GM21390 (cell line): Measurements from ENCODE around the gene LAMB4.
A peak's percentile ranks its signal among the peaks of the same experiment; 100 is the strongest.

Experiments used
- ATAC-seq: cut with Tn5 transposase; IDR thresholded peaks from one replicate; pipeline ENCODE4 v1.9.1; 2021; ENCODE audit not compliant: unreplicated experiment

The LAMB4 gene

DNA sequence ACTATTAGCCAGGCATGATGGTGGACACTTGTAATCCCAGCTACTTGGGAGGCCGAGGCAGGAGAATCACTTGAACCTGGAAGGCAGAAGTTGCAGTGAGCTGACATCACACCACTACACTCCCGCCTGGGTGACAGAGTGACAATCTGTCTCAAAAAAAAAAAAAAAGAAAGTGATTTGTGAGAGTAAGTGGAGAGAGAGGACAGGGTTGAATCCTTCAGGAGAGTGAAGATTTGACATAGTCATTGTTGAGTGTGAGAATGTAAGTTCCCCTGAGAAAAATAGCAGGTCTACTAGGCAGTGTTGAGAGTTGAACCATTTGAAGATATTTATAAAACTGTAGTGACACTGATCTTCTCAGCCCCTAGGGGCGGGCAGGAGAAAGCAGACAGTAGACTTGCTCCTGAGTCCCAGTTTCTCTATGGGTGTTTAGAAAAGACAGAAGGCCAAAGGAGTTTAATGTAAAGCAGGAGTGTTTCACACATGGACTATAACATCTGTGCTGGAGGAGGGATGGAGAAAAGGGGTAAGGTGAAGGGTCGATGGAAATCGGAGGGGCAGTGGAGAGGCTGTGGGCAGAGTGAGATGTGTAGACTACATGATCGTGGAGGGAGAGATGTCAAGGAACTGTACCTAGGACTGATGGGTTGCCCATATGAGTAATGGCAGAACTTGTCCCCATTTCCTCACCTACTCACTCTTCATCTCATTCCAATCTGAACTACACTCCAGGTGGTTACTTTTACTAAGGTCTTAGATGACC, 13.7 kb upstream of the LAMB4 start:
- ATAC-seq, result no peak

DNA sequence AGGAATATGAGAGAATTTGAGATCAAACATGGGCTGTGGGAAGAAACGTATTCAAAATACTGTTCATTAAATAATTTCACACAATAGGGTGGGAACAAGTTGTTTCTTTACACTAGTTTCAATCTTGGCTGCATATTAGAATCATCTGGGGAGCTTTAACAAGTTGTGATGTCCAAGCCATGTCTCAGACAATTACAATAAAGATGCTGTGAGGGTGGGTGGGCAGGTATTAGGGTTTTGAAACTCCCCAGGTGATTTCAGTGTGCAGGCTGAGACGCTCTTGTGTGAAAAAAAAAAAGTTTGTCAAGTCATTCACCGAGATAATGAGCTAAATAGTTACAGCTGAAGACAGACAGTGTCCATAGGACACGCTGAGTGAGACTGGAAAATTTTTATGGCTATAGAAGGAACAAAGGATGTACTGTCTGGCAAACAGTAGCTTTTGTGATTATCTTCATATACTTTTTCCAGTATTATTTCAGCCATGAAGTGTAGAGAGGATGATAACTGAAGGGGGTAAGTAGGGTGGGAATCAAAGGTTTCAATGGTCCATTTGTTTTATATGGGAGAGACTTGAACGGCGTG, 12.6 kb upstream of the LAMB4 start:
- ATAC-seq, result no peak

DNA sequence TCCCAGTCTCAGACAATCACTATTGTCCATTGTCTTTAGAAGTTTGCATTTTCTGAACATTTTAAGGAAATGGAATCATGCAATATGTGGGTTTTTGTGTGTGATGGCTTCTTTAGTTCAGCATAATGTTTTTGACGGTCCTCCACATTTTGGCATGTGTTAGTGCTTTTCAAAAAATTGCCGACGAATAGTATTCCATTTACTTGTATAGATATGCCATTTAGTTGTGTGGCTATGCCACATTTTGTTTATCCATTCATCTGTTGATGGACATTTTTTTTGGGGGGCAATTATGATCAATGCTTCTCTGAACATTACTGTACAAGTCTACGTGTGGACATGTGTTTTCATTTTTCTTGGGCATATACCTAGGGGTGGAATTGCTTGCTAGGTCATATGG, 12.0 kb upstream of the LAMB4 start:
- no peak for ATAC-seq

DNA sequence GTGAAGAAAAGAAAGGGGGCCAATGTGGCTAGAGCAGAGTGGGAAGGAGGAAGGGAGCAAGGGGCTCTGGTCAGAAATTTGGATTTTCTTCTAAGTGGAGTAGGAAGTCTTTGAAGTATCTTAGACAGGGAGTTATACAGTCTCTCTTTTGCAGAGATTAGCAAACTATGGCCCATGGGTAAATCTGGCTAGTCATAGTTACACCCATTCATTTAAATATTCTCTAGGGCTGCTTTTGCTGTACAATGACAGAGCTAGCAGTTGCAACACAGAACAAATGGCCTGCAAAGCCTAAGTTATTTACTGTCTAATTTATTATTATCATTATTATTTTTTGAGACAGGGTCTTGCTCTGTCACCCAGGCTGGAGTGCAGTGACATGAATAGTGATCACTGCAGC, 10.5 kb upstream of the LAMB4 start:
- no peak for ATAC-seq

DNA sequence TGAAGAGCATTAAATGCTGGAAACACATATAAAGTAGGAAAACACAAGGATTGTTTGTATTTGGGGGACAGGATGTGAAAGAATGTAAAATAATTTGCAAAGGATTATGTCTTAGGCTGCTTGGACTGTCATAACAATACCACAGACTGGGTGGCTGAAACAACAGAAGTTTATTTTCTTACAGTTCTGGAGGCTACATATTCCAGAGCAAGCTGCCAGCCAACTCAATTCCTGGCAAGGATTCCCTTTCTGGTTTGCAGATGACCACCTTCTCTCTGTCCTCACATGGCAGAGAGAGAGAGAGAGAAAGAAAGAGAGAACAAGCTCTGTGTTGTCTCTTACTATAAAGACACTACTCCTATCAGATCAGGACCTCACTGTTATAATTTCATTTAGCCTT, 8.8 kb upstream of the LAMB4 start:
- no peak for ATAC-seq

DNA sequence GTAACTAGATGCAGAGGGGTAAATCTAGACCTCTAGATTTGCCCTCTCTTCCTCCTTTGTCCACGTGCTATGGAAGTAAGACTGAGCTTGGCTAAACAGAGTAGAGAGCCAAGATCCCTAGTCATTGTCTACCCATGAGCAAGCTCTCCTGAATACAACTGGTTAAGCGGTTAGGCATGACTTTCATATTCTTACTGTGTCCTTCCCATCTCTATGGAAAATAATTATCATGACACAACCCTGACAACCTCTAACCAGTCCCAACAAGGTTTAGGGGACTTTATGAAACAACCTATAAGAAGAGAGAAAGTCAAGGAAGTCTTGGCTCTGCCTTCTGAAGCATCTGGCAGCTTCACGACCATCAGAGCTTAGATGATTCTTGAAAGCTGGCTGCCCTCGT, 7.8 kb upstream of the LAMB4 start:
- no peak for ATAC-seq

DNA sequence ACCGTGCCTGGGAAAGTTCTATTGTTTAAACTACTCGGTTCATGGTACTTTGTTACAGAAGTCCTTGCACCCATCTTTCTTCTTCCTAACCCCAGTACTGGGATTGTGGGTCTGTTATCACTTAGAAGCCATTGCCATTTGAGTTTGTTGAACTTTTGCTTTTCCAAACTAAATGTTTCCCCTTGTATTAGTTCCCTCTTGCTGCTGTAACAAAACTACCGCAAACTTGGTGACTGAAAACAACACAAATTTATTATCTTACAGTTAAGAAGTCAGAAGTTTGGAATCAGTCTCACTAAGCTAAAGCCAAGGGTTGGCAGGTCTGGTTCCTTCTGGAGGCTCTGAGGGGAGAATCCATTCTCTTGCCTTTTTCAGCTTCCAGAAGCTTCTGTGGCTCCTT, 6.9 kb upstream of the LAMB4 start:
- ATAC-seq, result no peak

DNA sequence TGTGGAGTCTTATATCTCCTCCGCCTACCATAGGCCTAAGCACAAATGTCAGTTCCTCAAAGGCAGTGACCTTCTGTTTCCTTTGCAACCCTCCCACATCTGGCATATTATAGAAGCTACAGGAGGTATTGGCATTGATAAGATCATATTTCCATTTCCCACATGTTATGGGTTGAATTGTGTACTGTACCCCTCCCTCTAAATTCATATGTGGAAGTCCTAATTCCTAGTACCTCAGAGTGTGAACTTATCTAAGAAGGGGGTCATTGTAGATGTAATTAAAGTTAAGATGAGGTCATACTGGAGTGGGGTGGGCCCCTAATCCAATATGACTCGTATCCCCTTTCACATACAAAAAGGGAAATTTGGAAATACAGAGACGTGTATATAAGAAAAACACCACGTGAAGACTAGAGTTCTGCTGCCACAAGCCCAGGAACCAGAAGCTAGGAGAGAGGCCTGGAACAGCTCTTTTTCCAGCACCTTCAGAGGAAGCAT, 6.1 kb upstream of the LAMB4 start:
- peak; percentile 20 for ATAC-seq

DNA sequence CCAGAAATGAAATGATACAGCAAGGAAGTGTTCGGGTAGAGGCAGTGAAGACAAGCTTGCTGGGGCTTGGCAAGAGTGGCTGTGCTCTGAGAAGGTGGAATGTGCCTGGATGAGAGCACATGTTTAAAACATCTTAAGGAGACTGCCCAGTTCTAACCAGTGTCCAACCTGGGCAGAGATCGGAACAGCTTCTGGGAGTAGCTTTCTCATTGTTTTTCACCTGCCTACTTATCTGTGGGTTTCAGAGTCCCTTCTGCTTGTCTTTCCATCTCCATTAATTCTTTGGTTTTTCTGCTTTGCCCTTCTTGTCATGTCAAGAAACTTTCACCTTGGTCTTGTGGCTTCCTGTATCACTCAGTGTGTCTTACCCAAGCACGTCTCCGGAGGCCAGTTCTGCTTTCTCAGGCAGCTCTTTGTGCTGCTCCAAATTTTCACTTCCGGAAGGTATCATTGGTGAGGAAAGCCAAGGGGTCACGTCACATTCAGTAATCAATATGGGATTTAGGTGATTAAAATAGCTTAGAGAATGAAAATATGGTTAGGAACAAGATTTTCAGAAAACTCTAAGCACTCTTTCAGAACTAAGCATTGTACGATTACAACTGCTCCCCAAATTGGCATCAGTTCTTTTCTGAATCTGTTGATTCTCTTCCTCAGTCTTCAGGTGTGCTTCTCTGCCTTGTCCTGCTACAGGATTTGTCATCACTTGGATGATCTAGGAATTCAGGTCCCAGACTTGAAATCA, 5.5 kb upstream of the LAMB4 start:
- peak; percentile 97 for ATAC-seq

DNA sequence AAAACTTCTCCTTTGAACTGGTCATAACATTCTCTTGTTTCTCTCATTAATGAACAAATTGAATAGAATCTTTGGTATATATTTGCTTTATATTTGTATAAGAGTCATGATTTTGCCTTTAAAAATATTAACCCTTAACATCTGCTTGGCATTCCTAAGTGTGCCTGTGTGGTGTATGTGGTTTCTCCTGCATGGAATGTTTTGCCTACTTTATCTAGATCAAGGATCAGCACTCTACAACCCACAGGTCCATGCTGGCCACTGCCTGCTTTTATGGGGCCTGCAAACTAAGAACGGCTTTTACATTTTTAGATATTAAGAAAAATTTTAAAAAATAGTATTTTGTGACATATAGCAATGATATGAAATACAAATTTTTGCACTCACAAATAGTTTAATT, 4.3 kb upstream of the LAMB4 start:
- ATAC-seq, result no peak

DNA sequence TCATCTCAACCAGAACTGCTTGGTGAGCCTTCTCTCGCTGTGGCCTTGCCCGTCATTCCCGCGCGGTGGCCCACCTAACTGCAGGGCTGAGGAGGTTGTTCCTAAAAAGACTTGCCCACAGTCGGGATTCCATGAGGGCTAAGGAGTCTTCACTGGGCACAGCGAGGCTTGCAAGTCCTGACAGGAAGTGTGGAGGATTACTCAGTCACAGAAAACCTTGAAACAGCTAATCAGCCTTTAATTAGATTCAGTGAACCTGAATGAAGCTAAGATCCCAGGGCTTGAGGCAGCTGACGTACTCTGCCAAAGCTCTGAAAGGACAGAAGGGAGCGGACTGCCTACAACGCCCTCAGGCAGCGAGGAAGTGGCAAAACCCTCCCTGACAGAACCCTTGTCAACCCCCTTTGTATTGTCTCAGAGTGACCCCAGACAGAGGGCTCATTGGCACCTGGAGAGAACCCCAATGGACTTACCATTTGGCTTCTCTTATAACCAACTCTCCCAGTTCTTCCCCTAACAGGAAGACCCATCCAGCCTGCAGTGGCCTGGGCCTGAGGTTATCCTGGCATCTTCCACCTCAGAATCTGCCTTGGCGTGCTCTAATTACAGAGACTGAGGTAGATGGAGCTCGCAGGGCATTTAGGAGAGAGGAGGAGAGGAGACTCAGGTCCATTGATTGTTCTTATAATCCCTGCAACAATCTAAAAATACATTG, 2.5 kb upstream of the LAMB4 start:
- ATAC-seq, result no peak

DNA sequence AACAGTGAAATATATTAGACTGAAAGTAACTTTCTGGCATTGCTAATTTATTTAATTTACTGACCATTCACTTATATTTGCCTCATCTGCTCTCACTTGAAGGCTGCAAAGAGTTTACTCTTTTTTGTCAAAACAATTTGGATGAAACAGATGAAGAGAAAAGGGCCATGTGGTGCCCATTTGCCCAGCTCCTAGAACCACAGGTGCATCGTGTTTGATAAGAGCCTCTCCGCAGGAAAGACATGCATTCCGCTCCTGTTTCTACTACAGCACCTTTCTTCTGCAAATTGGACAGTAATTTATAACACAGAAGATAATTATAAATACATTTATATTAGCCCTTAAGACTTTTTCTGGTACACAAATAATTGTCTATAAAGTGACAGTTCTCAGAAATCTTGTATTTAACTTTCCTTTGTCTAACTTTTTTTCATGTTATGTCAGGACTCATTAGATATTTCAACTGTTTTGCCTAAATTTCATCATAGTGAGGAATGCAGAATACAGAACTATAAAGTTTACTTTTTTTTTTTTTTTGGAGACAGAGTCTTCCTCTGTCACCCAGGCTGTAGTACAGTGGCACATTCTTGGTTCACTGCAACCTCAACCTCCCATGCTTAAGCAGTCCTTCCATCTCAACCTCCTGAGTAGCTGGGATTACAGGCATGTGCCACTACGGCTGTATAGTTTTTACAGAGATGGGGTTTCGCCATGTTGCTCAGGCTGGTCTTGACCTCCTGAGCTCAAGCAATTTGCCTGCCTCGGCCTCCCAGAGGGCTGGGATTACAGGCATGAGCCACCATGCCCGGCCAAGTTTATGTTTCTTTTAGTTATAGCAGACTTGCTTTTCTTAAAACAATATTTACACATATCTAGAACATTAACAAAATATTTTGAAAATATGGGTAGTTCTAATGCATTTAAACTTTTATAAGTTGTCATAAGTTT, 869 bp downstream of the LAMB4 start:
- no peak for ATAC-seq

DNA sequence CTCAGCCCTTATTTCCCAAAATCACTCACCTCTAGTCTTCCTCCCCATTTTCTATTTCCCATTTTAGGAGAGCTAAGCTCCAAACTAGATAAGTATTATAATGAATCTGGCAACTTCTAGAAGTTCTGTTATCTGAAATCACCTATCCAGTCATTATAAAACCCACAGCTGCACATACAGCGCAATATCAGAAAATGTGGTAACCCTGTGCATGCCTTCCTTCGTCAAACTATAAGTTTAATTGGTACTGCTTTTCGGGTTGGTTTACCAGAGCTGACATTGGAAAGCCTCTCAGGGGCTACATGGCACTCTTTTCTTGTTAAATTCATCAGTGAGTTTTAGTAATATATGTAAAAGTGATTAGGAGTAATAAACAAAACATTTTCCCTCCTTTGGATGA, 1.6 kb downstream of the LAMB4 start:
- ATAC-seq, result no peak

DNA sequence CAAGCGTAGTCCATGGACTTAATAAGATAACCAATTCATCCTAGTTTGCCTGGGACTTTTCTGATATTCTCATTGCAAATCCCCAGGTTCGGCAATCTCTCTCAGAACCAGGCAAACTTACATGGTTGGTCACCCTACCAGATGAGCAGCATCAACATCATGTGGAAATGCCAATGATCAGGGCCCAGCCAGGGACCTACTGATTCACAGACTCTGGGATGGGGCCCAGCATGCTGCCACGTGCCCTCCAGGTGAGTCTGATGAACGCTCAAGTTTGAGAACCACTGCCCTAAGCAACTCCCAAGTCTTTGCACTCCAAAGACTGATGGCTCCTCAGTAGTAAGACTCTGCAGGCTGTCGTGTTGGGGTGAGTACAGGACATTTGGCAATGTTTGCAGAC, 2.7 kb downstream of the LAMB4 start:
- ATAC-seq, result no peak

DNA sequence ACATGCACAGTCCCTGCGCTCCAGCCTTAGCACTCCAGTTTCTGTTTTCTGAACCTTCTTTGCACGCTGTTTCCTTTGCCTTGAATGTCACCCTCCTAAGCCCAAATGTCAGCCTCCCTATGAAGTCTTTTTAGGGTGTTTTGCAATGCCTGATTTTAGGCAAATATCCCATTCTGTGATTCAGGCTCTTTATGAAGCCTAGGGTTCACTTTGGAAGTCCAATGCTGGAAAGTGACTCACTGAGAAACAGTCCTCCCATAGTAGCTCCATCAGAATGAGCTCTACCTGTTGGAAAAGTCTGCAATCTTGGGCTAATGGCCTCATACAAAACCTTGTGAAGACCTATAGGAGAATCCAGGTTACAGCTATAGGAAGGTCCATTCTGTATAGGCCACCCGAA, 5.3 kb downstream of the LAMB4 start:
- no peak for ATAC-seq

DNA sequence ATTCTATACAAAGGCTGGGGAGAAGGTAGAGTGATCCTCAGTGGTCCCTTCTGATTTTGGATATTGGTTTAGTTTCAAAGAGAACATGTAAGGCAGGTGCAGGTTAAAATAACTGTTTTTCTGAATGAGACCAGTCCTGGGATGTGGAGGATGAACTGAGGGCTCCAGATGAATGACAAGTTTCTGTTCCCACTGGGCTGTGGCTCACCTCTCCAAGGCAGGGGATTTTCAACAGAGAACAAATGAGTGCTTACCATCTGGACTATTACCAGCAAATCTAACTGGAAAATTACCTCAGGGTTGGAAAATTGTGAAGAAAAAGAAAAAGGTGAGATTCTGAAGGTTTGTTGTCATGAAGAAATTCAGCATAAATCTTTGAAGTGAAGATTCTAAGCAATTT, 8.0 kb downstream of the LAMB4 start:
- no peak for ATAC-seq

DNA sequence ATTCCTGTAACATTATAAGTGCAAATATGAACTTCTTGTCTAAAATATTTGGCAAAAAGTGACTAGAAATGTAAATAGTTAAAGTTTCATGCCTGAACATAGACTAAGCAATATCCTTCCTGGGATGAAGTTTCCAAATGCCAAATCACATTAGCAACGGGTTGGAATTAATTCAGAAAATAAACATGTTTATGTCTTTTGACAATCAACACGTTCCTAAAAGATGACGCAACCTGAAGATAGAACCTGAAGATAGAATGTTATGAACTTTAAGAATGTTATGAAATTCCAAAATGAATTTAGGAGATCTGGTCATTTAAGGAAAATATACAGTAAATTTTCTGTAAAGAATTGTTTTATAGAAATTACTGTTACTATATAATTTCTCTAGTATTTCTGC, 9.2 kb downstream of the LAMB4 start:
- ATAC-seq, result no peak

DNA sequence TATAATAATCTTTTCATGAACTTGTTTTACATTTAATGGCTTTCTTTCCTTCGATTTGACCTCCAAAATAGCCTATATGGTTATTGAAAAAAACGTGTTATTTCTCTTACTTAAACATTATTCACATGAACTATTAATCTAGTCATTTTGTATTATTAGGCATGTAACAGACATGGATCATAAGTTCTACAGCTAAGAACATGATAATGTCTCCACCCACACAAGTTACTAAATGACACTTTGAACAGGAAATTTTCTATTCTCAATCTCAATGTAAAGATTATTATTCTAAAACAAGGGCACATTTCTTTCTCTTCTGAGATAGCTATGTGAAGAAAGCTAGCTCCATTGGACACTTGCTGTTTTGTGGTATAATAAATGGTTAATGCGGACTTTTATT, 10.0 kb downstream of the LAMB4 start:
- ATAC-seq, result no peak

DNA sequence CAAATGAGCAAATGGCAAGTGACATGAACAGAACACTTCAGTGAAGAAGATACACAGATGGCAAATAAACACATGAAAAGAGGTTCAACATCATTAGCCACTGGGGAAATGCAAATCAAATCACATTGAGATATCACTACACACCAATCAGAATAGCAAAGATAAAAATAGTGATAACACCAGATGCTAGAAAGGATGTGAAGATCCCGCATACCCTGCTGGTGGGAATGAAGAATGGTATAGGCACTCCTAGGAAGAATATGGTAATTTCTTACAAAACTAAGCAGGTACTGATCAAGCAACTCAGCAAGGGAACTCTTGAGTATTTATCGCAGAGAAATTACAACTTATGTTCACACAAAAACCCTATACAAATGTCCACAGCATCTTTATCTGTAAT, 11.2 kb downstream of the LAMB4 start:
- ATAC-seq, result no peak

DNA sequence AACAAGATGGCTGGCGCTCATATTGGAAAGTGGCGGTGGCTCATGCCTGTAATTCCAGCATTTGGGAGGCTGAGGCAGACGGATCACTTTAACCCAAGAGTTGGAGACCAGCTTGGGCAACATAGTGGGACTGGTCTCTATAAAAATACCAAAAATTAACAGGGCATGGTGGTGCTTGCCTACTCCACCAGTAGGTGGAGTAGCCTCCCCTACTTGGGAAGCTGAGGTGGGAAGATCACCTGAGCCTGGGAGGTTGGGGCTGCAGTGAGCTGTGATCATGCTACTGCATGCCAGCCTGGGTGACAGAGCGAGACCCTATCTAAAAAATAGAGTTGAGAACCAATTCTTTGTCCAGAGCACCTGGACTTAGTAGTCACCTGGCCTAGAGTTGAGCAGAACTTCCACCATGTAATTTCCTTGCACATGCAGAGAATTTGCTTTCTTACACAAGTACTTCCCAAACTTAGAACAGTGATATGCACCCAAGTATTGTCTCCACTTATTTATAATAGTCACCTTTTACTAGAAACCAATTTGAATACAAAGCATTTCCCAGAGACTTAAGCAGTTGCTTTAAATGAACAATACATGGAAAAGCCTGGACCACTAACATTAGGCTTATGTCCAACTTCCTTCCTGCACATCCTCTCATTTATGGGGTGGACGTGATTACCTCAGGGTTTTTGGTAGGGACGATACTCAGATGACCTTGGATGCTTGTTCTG, 15.9 kb downstream of the LAMB4 start:
- peak; percentile 87 for ATAC-seq
